Activated T-cell treated with anti-CD3 and anti-CD28 coated beads, Interleukin-2, amount 50 U/mL, for 48 hours (primary cell): ENCODE data around the gene APOB.
A peak's percentile ranks its signal among the peaks of the same experiment; 100 is the strongest.

Experiments used
- DNase-seq, 2 experiments: peaks; one replicate each; pipeline ENCODE4 v3.0.0-alpha.2; 2020

The APOB gene, protein sequence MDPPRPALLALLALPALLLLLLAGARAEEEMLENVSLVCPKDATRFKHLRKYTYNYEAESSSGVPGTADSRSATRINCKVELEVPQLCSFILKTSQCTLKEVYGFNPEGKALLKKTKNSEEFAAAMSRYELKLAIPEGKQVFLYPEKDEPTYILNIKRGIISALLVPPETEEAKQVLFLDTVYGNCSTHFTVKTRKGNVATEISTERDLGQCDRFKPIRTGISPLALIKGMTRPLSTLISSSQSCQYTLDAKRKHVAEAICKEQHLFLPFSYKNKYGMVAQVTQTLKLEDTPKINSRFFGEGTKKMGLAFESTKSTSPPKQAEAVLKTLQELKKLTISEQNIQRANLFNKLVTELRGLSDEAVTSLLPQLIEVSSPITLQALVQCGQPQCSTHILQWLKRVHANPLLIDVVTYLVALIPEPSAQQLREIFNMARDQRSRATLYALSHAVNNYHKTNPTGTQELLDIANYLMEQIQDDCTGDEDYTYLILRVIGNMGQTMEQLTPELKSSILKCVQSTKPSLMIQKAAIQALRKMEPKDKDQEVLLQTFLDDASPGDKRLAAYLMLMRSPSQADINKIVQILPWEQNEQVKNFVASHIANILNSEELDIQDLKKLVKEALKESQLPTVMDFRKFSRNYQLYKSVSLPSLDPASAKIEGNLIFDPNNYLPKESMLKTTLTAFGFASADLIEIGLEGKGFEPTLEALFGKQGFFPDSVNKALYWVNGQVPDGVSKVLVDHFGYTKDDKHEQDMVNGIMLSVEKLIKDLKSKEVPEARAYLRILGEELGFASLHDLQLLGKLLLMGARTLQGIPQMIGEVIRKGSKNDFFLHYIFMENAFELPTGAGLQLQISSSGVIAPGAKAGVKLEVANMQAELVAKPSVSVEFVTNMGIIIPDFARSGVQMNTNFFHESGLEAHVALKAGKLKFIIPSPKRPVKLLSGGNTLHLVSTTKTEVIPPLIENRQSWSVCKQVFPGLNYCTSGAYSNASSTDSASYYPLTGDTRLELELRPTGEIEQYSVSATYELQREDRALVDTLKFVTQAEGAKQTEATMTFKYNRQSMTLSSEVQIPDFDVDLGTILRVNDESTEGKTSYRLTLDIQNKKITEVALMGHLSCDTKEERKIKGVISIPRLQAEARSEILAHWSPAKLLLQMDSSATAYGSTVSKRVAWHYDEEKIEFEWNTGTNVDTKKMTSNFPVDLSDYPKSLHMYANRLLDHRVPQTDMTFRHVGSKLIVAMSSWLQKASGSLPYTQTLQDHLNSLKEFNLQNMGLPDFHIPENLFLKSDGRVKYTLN (N-terminal part only)

DNA sequence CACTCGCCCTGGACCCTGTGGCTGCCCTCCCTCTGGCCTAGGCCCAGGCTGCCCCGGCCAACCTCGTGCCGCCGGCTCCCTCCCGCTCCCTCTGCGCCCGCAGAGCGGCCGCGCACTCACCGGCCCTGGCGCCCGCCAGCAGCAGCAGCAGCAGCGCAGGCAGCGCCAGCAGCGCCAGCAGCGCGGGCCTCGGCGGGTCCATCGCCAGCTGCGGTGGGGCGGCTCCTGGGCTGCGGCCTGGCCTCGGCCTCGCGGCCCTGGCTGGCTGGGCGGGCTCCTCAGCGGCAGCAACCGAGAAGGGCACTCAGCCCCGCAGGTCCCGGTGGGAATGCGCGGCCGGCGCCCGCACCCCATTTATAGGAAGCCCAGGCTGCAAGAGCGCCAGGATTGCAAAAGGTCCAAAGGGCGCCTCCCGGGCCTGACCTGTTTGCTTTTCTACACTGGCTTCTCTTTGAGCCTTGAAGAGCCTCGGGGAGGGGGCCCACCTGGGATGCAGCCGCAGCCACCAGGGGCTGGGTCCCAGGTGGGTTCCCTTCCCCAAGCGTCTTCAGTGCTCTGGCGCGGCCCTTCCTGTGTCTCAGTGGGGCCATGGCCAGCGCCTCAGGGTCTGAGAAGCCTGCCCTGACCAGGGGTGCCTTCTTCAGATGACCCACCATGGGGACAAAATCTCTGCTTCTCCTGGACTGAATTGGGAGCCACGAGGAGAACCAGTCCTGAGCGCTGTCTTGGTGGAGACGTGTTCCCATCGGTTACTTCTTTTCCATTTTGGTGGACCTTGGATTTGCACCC, at the start of gene APOB:
Gene APOB (minus strand): TSS at position 330 of the 789 bp plus-strand sequence. CDS start 128 bp downstream, at position 202.
- peak in 1 of 2 experiments; percentile 17 for DNase-seq

DNA sequence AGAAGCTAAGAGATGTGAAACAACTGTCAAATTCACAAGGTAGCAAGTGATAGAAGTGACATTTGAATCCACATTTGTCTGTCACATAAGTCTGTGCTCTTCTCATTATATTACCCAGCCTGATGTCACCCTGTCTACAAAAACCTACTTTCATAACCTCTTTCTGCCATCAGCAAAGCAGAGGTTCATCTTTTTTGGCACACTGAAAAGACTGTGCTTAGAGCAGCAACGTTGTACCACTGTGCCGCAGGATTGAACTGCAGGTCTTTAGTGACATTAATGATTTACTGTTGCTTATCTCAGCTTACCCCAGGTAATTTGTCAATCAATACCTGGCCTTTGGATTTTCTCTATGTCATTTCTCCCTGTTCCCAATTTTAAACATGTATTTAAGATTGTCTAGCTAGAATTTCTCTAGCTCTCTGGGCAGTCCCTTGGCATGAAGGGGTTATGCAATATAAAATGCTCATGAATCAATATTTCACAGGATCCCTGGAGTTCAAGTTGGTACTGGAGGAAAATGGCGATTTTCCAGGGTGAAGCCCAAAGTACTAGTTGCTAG, 48.5 kb upstream of the APOB start:
- DNase-seq, result no peak

DNA sequence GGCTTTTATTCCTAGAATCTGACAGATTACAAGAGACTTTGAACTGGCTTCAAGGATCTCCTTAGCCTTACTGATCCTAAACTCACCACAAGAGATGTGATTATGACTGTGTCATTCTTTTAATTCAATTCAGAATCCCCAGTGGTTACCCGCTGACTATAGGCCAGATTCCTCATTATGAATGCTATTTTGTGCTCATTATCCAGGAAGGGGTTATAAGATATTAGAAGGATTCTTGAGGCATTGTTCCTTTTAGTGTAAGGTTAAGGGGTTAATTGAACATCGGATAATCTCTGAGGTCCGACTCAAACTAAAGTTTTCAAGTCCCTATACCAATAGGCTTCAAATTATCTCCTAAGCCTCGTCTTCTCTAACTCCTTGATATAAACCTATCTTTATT, 40.5 kb upstream of the APOB start:
- no peak for DNase-seq

DNA sequence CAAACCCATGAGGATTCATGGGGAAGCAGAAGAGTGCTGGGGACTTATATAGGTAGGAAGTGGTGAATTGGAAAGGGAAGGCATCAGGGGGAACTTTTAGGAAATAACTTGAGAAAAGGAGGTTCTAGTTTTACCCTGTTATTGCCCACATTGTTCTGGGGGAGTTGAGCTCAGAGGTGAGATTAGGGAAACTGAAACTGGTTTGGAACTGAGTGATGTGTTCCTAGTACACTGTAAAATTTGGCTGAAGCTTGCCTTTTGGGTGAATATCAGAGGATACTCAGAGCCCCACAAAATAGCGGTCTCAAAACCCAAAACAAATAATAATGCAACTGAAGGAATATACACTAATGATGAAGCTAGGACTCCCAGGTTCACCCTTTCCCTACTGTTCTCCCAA, 39.6 kb upstream of the APOB start:
- DNase-seq, result no peak

DNA sequence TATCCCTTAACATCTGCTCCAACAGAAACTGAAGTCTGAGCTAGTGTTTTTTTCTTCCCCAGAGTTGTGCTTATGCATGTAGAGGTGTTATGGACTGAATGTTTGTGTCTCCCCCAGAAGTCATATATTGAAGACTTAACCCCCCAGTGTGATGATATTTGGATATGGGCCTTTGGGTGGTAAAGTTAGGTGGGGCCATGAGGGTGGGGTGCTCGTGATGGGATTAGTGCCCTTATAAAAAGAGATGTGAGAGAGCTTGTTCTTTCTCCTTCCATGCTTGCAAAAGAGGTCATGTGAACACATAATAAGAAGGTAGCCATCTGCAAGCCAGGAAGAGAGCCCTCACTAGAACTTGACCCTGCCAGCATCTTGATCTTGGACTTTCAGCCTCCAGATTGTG, 34.4 kb upstream of the APOB start:
- DNase-seq, result no peak

DNA sequence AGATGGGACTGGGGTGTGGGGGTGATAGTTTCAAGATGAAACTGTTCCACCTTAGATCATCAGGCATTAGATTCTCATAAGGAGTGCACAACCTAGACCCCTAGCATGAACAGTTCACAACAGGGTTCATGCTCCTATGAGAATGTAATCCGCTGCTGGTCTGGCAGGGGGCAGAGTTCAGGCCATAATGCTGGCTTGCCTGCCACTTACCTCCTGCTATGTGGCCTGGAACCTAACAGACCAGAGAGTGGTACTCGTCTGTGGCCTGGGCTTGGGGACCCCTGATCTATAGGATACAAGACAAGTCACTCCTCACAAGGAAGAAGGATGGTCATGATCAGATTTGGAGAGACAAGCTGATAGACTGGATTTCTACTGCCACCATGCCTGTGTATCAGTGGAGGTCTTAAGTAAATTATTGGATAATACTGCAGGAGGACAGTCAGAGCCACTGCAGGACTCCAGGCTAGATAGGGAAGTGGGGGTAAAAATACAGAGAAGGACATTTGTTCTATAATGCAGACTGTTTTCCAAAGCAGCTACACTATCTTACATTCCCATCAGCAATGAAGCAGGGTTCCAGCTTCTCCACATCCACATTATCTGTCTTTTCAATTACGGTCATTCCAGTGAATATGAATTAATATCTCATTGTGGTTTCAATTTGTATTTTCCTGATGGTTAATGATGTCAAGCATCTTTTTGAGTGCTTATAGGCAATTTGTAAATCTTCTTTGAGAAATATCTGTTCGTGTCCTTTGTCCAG, 28.8 kb upstream of the APOB start:
- no peak for DNase-seq

DNA sequence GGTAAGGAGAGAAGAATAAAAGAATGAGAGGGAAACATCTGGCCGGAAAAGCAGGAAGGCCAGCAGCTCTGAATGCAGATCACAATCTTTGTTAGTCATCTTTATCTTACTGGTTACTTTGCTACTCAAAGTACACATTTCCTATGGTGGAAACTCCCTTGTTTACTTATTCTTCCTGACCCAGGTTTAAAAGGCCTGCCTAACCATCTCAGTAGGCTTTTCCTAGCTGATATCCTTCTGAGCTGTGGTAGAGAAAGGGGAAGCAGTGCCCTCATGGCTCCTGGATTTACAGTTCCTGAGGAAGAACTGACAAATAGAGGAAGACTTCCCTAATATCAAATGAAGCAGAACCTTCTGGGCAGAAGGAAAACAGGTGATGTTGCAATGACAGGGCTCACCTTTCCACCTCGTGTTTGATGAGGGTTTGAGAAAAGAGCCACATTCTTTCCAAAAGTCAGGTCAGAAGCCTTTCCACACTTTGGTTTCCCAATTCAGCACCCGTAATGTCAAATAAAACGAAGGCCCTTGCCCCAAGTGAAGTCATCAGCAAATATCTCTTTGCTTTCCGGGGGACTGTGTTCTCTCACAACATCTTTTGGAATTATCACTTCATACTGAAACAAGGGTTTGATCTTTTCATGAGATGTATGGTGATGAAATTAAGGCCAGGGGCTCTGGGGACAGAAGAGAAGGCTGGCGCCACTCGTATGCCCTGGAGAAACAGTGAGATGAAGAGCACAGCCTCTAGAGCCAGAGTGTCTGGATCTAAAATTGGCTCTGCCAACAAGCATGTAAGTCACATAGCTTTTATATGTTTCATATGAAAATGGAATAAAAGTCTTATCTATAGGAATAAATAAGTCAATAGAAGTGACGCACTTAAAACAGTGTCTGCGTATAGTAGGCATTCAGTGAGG, 26.7 kb upstream of the APOB start:
- no peak for DNase-seq

DNA sequence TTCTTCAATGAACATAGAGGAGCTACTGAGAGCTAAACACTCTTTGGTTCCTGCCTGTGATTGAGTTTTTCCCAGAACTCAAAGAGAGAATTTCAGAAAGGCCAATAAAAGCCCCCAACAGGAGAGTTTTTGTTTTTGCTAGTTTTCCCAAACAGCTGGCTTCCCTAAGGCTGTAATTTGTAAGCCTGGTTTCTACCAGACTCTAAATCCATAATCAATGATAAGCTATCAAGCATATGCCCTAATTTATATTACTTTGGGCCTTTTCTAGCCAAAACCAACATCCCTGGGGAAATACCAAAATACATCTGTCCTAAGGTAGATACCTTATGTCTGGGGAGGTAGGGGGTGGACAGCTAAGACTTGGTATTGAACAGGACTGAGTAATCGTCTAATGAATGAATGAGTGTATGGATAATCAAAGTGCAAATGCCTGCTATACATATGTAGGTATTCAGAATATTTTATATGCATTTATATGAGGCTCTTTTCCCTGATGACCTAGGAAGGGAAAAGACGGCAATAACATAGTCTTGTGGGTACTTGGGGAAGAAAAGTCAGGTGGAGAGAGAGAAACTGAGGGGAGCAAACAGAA, 26.0 kb upstream of the APOB start:
- DNase-seq, result no peak

DNA sequence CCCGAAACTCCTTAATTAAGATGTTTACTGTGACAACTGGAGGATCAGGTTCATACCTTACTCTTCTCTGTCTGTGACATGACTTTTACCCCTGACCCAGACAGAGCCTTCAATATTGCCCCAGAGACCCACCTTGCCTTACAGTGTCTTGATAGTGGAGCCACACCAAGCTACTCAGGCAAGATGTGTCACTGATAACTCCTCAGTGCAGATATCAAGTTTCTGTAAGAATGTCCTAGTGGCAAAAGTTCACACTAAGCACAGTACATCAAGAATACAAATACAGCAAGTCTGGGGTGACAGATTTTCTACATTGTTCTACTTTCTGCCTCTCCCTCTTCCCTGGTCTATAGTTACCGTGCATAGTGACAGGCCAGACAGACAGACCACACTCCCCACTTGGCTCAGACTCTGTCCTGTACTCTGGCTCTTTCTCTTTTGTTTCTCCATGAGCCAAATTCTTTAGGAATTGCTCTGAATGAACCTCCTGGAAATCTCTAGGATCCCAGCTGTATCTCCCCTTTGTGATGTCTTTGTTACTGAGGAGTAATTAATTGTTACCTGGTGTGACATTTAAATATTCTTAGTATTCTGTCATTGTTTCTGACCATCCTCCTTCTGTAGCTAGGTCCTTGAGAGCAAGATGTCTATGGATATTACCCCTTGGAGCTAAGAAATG, 24.1 kb upstream of the APOB start:
- DNase-seq, result no peak

DNA sequence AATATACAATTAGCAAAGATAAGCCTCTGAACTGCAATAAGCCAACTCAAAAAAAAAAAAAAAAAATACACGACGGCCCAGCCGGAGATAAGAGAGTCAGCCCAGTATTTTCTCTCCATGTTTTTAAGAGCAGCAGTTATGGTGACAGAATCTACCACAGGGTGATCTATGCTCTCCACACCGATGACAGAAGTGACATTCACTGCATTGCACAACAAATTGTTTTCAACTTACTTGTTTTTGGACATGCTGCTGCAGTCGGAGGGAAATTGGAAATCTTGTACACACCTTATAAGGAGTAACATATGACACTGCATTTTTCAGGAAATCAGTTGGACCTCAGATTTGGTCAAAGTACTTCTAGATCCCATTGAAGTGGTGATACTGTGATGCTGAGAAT, 23.3 kb upstream of the APOB start:
- no peak for DNase-seq

DNA sequence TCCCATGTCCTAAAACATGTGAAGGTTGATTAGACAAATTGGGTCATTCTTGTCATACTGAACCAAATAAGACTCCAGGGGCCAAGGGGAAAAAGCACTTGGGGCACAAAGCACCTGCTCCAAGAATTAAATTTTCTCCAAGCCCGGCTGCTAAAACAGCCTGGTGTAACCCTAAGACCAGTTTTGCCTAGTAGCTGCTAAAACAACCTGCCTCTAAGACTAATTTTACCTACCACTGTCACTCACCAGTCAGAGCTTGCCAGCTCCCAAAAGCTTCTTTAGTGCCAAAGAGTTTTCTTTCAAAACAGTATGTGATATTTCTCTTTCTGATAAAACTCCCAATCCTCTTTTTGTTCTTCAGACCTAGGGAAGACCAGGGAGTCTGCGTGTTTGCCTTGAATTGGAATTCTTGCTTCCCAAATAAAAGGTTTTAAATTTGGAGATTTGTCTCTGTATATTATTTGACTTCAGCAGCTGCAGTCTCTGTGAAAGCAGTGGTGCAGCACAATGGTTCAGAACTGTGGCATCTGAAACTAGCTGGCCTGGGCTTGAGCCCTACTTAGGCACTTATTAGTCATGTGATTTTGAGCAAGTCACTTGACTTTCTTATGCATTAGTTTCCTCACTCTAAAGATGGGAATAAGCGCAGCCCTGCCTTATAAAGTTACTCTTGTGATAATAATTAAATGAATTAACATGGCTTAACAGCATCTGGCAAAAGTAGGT, 16.2 kb upstream of the APOB start:
- DNase-seq, result no peak

DNA sequence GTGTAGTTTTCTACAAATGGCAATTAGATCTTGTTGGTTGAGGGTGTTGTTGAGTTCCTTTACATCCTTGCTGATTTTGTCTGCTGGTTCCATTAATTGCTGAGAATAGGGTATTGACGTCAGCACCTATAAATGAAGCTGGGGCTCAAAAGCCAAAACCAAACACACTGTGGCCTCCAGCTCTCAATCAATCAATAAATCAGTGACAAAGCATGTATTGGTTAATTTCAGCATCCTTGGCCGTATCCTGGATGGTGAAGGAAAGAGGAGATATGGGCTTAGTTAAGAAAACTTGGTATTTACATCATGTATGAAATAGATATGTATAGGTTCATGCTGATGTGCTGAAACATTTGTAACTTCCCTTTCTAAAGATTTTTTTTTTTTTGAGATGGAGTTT, 13.2 kb upstream of the APOB start:
- DNase-seq, result no peak

DNA sequence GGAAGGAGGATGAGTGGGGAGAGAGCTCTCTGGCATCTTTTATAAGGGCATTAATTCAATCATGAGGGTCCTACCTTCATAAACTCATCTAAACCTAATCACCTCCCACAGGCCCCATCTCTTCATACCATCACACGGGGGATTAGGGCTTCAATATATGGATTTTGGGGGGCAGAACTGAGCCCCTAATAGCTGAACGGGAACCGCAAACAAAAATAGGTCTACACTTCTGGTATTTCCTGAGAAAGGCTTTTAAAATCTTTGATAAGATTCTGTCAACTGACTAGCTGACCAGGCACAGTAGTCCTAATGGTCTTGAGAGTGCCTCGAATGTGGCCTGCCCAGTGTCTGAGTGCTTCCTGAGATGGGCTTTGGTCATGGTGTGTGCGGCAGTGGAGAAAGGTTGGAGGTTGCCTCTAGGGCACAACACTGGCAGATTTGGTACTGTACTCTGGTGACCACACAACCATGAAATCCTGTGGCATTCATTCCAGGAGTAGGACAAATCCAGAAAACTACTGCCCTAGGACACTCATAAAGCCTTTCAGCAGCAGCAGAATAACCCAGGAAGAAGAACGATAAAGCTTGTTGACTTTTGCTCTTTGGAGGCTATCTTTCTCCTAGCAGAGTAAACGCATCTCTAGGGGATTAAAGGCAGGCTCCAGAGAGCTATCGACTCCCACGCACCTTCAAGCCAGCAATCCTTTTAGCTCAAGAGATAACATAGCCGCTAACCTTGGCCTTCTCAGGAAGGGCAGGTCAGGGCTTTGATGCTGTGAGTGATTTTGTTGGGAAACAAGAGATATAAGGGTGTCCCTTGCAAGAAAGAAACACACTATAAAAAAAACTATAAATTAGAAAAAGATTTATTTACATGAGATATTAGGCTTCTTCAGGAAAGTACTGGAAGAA, 12.3 kb upstream of the APOB start:
- no peak for DNase-seq

DNA sequence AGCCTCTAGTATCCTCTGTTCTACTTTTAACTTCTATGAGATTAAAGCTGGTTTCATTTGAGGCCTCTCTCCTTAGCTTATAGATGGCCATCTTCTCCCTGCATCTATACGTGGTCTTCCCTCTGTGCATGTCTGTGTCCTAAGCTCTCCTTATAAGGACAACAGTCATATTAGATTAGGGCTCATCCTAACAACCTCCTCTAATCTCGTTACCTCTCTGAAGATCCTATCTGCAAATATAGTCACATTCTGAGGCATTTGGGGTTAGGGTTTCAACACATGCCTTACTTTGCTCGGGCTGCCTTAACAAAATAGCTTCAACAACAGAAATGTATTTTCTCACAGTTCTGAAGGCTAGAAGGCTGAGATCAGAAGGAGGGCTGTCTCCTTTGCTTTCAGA, 11.6 kb upstream of the APOB start:
- no peak for DNase-seq

DNA sequence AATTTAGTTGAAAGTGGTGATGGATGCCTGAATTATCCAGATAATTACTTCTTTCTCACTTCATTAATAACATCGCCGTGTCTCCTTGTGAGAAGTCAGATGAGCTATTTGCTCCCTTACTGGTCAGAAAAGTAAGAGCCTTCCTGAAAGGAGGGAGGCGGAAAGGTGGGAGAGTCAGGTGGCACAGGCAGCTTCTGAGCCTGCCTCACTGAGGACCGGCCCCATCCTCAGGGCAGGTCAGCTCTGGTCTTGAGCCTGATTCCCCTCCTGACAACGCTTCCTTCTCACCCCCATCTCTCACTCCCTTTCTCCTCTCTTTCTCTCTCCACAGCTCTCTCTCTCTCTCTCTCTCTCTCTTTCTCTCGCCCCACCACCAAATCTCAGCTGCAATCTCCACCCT, 10.1 kb upstream of the APOB start:
- DNase-seq, result no peak

DNA sequence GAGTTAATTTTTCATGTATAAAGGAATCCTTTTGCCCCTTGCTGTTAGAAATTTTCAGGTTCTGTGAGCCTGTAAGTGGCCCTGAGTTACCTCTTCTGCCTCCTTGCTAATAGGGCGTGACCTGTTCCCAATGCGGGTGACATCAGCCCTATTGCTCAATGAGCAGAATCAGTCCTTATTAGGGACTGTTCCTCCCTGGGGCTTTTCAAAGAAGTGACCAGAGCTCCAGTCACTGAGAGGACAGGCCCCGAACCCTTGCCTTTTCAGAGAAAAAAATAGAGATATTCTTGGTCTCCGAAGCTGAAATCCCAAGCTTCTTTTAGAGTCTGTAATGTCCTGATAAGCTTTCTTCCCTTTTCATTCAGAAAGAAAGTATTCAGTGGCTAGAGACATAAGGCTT, 8.2 kb upstream of the APOB start:
- DNase-seq, result no peak

DNA sequence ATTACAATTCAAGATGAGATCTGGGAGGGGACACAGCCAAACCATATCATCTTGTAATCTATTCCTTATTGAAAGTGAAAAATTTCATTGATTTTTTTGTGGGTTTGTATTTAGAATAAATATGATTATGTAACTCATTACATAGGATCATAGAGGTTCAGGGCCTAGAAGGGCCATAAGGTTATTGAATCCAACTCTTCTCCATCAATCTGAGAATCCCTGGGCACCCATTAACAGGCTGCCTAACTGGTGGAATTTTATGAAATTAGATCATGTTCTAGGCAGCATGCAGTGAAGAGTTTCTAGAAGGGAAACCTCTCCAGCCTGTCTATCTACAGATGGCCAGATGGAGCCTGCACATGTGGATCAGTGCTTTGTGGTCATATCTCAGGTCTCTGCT, 6.3 kb upstream of the APOB start:
- DNase-seq, result no peak
